NK-92 treated with Interleukin-12 subunit alpha and Interleukin-12 subunit beta, amount 100 ng/mL, for 24 hours (cell line): ENCODE results near the gene CFAP20DC.
"Not testable (repeated sequence)": the region's sequence is repeated elsewhere in the genome, so short reads cannot be mapped to it uniquely, and the experiment has no call there.

Experiments
- DNase-seq: peaks from one replicate; lab custom pipeline; 2025; lab: John Stamatoyannopoulos, UW

Gene CFAP20DC

DNA sequence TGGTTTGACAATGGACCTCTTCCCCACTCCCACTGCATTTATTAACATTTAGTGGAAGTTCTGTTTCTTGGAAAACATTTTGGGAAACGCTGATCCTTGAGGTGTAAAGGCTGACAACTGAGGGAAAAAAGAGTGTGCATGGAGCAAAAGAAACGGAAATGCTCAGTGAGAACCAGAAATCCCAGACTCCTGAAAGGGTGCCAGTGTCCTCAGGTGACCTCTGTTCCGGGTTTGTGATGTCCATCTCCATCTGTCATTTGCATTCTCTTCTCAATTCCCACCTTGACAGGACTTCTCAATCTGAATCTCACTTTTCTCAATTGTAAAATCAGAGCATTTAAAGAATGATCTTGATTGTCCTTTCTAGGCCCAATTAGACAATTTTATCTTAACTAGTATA lies 312.2 kb downstream of the CFAP20DC start:
- no peak for DNase-seq

DNA sequence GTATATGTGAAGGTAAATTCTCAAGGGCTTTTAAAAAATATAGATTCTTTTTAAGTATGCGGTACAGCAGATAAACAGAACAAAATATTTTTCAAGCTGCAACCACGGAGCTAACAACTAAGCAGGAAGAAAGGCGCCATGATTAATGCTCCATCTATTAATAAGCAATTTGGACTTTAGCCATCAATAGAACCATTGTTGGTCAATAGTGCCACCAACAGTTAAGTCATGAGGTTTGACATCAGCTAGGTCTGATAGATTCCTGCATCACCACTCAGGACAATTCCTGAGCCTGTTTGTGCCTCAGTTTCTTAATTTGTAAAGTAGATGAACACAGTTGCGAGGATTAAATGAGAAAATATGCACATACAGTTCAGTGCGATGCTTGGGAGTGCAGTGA lies 318.2 kb downstream of the CFAP20DC start:
- no peak for DNase-seq

GRCh38 chr3:58728723-58729122 lies 321.1 kb downstream of the CFAP20DC start:
- no peak for DNase-seq

GRCh38 chr3:58725326-58725853 lies 324.4 kb downstream of the CFAP20DC start:
- no peak for DNase-seq

DNA sequence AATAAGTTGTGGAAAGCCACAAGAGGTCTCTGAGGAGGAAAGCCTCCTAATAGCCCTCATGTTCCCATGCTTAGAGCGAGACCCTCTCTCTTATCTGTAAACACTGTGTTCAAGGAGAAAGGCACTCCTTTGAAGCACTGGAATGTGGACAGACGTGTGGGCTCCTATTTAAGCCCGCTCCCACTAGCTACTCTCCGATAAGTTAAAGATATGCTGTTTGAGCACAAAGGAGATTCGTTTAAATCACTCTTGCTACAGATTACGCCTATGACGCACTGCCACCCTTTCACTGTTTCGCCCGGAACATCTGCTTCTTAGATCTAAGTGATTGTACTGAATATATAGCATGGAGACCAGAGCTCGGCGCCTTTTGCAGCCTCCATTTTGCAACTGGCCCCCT lies 325.5 kb downstream of the CFAP20DC start:
- no peak for DNase-seq

GRCh38 chr3:58723173-58723572 lies 326.7 kb downstream of the CFAP20DC start:
- DNase-seq, result no peak

DNA sequence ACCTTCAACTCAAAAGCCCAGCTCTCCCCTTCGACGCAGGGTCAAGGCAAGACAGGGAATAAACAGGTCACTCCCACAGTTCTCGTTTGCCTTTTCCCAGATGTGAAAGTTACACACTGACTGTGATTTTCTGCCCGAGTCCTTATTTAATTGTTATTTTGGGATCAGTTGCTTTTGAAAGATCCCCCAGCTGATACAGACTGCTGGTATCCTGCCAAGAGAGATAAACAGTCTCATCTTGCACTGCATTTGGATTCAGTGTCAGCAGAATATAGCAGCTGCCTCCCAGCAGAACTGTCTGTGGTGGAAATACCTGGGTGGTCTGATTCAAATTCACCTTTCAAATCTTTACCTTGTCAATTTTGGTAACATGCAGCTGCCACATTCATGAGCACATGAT lies 327.3 kb downstream of the CFAP20DC start:
- DNase-seq, result no peak

GRCh38 chr3:58720526-58720925 lies 329.3 kb downstream of the CFAP20DC start:
- no peak for DNase-seq

GRCh38 chr3:58719684-58720083 lies 330.1 kb downstream of the CFAP20DC start:
- no peak for DNase-seq

DNA sequence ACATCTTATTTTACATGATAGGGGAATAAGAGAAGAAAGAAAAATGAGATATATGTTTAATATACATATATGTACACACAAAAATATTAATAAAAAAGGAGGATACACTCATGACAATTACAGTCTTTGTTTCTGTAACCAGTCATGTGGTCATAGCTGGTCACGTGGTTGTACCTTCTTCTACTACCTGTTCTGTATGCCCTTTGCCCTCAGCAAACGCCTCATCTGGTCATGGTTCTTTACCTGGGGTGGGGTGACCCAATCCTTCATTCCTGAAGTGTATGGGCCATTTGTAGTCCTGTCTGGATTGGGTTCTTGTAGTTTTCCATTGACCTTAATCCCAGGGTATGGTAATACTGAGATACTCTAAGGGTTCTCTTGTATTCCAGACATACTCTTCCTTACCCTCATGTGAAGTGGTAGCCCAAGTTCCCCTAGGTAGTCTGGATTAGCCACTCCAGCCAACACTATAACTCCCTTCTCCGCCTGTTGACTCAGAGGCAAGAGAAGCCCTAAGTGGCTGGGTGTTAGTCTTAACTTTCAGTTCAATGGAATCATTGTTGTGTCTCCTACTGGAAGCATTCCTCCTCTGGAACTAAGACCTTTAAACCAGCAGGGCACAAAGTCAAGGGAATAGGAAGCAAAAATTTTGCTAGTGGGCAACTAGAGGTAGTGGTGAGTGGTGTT lies 336.0 kb downstream of the CFAP20DC start:
- no peak for DNase-seq

DNA sequence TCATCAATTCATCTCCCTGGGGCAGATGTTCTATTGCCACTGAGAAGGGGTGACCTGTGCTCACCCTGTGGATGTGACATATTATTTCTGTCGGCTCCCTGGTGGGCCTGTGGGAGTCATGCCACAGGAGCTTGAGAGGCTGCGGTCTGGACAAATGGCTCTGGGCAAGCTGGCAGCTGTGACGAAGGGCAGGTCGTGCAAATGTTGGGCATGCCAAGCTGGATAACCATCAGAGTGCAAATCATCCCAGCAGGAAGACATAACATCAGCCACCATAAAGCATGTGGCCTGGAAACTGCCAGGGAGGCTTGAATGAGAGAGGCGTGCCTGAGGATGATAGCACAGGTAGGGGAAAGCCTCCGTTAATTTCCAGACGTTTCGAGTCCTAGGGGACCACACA lies 338.0 kb downstream of the CFAP20DC start:
- no peak for DNase-seq

- not testable (repeated sequence) for DNase-seq
Observed at GRCh38 chr3:58708983-58709382, 340.8 kb downstream of the CFAP20DC start.

- DNase-seq, result no peak
Observed at GRCh38 chr3:58708116-58708791, 341.6 kb downstream of the CFAP20DC start.

- no peak for DNase-seq
Observed at GRCh38 chr3:58707390-58707930, 342.4 kb downstream of the CFAP20DC start.

GRCh38 chr3:58706395-58707167 lies 343.2 kb downstream of the CFAP20DC start:
- DNase-seq, result no peak

DNA sequence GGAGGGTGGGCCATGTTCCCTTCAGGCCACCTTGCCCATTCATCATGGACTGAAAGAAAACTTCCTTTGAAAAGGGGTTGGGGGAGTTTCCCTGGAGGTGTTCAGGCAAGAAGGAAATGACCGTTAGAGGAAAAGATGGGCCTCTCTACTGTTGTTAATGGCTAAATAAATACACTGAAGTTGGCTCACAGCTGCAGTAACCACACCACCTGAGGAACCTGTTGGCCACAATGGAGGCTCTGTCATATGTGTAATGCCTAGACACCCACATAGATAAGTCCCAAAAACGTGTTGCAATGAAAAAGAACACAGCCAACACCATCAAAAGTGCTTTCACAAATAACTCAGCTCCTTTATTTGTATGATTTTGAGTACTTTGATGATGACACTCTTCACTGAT lies 345.1 kb downstream of the CFAP20DC start:
- no peak for DNase-seq

DNA sequence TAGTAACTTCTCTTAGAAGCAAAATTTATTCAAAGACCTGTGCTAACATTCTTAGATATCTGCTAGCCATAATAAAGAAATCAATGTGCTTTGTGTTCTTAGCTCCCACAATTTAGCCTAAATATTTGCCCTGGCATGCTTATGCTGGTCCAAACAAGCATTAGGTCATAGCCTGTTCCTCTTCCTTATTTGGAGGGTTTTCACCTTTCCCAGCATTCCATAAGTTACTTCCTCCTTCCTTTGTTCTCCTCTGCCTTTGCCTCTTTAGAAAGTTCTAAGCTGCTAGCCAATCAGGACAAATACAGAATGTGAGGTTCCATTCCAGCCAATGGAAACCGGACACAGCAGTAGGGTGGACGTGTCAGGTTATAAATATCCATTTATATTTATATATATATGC lies 345.5 kb downstream of the CFAP20DC start:
- not testable (repeated sequence) for DNase-seq

GRCh38 chr3:58698246-58698645 lies 351.6 kb downstream of the CFAP20DC start:
- no peak for DNase-seq

DNA sequence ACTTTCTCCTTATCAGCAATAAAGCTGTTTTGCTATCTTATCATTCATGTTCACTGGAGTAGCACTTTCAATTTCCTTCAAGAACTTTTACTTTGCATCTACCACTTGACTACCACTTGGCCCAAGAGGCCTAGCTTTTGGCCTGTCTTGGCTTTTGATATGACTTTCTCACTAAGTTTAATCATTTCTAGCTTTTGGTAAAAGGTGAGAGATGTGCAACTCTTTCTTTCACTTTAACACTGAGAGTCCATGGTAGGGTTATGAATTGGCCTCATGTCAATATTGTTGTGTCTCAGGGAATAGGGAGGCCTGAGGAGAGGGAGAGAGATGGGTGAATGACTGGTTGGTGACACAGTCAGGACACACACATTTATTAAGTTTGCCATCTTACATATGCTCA lies 352.3 kb downstream of the CFAP20DC start:
- DNase-seq, result no peak

GRCh38 chr3:58696813-58697212 lies 353.0 kb downstream of the CFAP20DC start:
- DNase-seq, result not testable (repeated sequence)

GRCh38 chr3:58696093-58696492 lies 353.7 kb downstream of the CFAP20DC start:
- no peak for DNase-seq

DNA sequence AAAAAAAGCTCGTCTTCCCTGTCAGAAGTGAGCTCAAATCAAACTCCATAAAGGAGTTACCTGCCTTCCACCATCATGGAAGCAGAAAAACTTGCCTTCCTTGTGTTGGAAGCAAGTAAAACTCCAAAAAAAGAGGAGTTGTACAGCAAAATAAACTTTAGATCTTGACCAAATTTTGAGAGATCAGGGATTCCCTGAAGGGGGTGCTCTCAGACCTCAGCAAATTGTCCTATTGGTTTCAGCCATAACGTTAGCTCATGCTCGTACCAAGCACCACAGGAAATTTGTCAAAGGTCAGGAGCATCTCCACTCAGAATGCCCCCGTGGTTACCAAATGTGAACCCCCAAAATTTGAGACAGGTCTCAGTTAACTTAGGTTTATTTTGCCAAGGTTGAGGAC lies 354.5 kb downstream of the CFAP20DC start:
- DNase-seq, result not testable (repeated sequence)
